Epithelial cell of proximal tubule (primary cell): ENCODE measurements around the gene RAI14. TPM values are rescaled to one million over a fixed set of nuclear protein-coding genes. Genes with fewer than 3 reads are reported as not detected.
A peak's percentile ranks its signal among the peaks of the same experiment; 100 is the strongest.

Experiments
- DNase-seq: peaks from one replicate; pipeline ENCODE4 v3.0.0-alpha.2; 2011; ENCODE audit warnings: low read depth
- H3K4me3 ChIP-seq: 2 replicates; pipeline ENCODE4 v1.5.1; 2011; ENCODE audit warnings: low read depth, mild to moderate bottlenecking, low read length
- total RNA-seq: library from RNA; depleted of rRNA; stranded (reverse); fragments of >200 nt; gene quantifications from 2 replicates; pipeline ENCODE4 v1.2.3, GENCODE V29; 2015
- TF ChIP-seq, protein P1 (sequence below): conservative IDR thresholded peaks from 2 replicates; pipeline ENCODE4 v1.5.1; 2012; ENCODE audit warnings: low read depth, mild to moderate bottlenecking, low read length

Gene RAI14
- total RNA-seq, 1 donor from 2014 or later: 139 TPM

DNA sequence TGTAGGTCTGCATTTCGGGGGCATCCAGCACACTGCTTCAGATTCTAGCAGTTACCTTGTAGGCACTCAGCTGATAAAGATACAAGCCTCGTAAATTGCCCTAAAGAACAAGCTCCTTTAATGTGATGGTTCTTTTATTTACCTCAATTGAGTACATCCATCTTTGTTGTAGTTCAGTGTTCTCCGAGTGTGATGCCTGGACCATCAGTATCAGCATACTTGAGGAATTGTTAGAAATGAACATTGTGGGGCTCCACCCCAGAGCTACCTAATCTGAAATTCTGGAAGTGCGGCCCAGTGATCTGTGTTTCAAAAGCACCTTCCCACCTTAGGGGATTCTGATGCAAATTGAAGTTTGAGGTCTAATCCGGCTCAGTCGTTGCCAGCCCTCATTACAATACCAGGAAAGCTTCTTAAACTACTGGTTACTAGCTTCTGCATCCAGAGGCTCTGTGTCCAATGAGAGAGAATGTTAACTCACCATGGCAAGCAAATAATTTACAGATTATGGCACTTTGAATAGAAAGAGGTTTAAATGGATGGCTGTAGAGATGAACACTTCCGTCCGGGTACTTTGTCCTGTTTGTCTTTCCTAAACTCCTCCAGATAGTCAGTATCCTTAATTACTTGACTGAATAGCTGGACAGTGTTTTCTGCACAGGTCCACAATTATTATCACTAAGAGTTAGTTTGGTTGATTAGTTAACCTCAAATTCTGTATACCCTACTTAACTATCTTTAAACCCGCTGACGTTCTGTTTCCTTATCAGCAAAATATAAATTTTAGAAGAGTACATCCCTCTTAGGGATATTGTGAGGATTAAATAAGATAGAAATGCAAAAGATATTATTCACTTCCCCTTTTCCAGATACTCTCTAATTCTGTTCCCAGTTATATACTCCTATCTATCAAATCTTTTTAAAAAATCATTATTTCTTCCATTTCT, 47.9 kb downstream of the RAI14 start:
- no peak overlapping the region for H3K4me3 ChIP-seq
- no peak for DNase-seq
- TF ChIP-seq, protein P1, sequence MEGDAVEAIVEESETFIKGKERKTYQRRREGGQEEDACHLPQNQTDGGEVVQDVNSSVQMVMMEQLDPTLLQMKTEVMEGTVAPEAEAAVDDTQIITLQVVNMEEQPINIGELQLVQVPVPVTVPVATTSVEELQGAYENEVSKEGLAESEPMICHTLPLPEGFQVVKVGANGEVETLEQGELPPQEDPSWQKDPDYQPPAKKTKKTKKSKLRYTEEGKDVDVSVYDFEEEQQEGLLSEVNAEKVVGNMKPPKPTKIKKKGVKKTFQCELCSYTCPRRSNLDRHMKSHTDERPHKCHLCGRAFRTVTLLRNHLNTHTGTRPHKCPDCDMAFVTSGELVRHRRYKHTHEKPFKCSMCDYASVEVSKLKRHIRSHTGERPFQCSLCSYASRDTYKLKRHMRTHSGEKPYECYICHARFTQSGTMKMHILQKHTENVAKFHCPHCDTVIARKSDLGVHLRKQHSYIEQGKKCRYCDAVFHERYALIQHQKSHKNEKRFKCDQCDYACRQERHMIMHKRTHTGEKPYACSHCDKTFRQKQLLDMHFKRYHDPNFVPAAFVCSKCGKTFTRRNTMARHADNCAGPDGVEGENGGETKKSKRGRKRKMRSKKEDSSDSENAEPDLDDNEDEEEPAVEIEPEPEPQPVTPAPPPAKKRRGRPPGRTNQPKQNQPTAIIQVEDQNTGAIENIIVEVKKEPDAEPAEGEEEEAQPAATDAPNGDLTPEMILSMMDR: no peak

DNA sequence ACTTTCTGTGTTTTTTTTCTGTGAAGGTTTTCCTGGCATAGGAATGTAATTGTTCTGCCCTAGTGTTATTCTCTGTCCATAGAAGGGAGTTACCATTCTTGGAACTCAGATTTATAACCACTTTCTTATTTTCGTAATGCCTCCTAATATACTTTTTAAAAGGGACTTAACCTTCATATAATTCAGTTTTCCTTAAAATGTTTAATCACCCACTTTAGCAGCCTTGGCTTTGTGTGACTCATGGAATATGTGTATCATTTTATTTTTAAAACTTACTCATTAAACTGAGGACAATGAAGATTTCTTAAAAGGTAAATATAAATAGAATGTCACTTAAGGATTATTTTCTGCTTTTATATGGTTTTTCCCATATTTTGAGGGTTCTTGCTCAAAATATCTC, 50.0 kb downstream of the RAI14 start:
- TF ChIP-seq, protein P1: no peak

DNA sequence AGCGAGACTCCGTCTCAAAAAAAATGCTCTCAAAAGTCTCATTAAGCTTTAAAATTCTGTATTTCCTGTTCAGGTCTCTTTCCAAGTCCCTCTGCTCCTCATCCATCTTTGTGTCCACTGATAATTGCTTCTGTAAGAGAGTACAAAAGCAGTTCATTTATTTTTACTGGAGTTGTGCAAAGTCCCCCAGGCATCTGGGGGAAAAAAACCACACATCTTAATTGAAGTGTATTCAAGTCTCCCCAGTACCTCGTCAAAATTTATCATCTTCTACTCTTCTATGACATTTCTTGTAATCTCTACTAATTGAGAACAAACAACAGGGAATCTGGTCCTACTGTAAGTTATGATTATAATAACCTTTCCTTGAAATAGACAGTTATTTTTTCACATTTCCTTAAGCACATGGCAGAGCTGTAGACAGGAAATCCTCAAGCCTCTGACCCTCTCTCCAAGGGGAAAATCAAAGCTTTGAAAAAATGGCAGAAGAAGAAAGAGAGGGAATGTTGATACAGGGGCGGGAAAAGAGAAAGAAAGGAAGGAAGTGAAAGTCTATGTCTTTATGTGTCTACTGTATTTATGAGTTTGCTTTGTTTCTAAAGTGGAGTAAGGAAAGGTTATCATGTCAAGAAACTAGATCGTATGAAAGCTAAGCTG, 51.5 kb downstream of the RAI14 start:
- no peak for DNase-seq
- TF ChIP-seq, protein P1: no peak
- no peak overlapping the region for H3K4me3 ChIP-seq

More for the DNA sequence above, 50.0 kb downstream of the RAI14 start:
- no peak overlapping the region for H3K4me3 ChIP-seq
- DNase-seq: no peak

DNA sequence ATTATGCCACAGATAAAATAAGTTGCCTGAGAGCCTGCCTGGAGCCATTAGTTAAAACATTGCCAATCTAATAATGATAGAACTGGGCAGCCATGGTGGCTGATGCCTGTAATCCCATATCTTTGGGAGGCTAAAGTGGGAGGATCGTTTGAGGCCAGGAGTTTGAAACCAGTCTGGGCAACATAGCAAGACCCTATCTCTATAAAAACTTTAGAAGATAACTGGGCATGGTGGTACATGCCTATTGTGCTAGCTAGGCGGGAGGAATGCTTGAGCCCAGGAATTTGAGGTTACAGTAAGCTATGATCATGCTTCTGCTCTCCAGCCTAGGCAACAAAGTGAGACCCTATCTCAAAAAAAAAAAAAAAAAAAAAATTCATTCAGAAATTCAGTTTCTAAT, 52.6 kb downstream of the RAI14 start:
- DNase-seq: no peak
- TF ChIP-seq, protein P1: no peak
- H3K4me3 ChIP-seq: no peak overlapping the region

DNA sequence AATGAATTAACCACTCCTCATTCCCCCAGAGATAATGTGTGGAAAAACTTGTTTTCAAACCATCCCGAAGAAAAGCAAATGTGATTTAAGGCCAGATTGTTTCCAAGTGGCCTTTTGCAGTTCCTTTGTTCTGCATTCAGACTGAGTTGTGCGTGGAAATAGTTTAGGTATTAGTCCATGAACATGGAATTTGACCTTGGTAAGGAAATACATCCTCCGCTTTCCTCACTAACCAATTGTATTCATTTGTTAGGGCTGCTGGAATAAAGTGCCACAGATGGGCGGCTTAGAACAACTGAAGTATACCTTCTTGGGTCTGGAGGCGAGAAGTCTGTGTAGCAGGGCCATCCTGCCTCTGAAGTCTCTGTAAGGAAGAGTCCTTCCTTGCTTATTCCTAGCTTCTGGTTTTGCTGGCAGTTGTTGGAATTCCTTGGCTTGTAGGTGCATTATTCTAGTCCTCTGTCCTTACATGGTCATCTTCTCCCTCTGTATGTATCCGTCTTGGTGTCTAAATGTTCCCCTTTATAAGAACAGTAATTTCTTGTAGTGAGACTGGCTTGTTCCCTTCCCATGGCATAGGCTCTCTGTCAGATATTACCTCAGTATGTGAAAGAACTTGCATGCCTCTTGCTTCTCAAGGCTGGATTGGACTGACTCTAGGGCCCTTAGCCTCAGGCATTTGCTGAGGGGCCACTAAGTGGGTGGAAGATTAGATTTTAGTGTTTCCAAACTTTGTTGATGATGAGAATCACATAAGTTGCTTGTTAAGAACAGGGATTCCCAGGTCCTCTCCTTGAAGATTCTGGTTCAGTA, 53.9 kb downstream of the RAI14 start:
- peak; percentile 86 for DNase-seq
- no peak overlapping the region for H3K4me3 ChIP-seq
- TF ChIP-seq, protein P1: no peak

DNA sequence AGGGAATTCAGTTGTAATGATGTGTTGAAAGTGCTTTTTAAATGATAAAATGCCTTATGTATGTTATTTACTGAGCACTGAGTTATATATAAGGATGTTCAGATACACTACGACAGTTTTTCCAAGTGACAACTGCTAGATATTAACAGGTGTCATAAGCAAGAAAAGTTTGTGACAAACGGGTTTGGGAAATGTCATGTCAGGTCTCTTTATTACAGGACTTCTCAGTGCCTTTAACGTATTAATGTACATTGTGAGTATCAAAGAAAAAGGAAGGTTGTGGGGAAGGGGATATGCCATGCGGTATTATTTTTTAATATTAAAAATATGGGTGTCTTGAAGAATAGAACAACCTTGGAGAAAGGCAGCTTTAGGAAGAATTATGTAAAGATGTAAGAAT, 56.4 kb downstream of the RAI14 start:
- TF ChIP-seq, protein P1: no peak
- DNase-seq: no peak
- no peak overlapping the region for H3K4me3 ChIP-seq
